AG09319 (cell line): ENCODE results near the gene MDFI.

Experiments
- DNase-seq: peaks from one replicate; pipeline ENCODE4 v3.0.0-alpha.2; 2010; ENCODE audit warnings: low read depth; ENCODE audit errors: extremely low read depth
- TF ChIP-seq, protein P1 (sequence below): IDR thresholded peaks from 2 replicates; pipeline ENCODE4 v1.5.1; 2011; ENCODE audit warnings: low read depth, mild to moderate bottlenecking, inconsistent platforms, low read length, moderate library complexity

The MDFI gene

DNA sequence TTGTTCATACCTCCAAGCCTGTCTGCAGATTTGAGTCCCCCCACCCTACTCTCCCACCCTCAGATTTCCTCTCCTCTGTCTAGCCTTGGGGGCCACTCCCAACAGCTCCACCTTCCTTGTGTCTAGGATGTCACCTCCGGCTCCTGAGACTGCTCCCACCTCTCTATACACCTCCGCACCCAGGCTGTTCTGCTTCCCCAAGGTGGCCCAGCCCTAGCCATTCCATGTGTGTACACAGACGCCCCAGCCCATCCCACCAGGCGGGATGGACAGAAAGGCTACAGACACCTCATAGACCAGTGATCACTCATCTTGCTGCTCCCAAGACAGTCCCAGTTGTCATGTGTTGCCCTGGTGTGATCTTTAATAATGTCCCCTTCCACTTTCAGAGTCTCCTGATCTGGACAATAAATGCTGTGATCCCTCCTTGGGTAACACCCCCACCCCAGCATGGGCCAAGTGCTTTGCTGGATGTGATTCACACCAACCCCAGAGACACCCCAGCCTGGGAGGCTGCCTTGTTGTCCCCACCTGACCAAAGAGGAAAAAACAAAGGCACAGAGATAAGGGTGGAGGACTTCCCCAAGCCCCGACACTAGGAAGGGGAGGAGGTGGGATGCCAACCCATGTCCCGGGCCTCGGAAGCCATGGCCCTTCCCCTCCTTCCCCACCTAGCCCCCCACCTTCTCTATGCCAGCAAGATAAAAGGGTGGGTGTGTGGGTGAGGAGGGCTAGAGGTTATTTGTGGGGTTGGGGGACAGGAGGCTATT is 36.1 kb downstream of the MDFI start:
- TF ChIP-seq, protein P1, sequence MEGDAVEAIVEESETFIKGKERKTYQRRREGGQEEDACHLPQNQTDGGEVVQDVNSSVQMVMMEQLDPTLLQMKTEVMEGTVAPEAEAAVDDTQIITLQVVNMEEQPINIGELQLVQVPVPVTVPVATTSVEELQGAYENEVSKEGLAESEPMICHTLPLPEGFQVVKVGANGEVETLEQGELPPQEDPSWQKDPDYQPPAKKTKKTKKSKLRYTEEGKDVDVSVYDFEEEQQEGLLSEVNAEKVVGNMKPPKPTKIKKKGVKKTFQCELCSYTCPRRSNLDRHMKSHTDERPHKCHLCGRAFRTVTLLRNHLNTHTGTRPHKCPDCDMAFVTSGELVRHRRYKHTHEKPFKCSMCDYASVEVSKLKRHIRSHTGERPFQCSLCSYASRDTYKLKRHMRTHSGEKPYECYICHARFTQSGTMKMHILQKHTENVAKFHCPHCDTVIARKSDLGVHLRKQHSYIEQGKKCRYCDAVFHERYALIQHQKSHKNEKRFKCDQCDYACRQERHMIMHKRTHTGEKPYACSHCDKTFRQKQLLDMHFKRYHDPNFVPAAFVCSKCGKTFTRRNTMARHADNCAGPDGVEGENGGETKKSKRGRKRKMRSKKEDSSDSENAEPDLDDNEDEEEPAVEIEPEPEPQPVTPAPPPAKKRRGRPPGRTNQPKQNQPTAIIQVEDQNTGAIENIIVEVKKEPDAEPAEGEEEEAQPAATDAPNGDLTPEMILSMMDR: no peak
- no peak for DNase-seq

DNA sequence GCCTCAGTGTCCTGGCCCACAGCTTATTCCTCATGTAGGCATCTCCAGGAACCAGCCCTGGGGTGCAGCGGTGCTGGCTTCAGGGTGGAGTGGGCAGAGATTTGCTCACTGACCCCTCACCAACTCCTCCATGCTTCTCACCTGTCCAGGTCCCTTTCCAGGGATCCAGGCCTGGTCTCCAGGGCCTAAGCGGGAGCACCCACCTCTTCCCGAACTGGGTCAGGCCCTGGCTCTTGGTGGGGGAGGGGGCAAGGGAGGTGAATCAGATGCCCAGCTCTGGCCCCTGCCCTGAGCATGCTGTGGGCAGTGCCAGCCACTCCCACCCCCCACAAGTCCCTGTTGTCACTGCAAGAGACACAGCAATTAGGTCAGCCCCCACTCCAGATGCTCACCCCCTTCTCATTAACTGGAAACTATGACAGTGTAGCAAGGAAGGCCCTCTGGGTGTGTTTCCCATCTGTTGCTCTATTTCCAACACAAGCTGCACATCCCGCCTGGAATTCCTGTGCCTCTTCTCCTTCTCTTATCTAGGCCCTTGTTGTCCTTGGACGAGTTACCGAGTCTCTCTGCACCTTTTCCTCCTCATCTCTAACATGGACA is 37.0 kb downstream of the MDFI start:
- no peak for DNase-seq
- TF ChIP-seq, protein P1: no peak

DNA sequence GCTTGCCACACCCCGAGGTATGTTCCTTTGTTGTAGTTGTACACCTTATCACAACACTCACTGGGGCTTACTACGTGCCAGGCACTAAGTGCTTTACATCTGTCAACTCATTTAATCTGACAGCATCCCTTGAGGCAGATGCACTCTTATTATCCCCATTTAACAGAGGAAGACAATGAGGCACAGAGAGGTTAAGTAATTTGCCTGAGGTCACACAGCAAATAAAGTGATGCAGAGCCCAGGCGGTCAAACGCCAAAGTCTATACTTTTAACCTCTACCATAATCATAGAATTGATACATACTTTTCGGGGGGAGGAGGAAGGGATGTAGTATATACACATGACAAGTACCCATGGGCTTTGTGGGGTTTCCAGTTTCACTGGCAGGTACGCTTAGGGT is 37.7 kb downstream of the MDFI start:
- DNase-seq: no peak
- TF ChIP-seq, protein P1: no peak

DNA sequence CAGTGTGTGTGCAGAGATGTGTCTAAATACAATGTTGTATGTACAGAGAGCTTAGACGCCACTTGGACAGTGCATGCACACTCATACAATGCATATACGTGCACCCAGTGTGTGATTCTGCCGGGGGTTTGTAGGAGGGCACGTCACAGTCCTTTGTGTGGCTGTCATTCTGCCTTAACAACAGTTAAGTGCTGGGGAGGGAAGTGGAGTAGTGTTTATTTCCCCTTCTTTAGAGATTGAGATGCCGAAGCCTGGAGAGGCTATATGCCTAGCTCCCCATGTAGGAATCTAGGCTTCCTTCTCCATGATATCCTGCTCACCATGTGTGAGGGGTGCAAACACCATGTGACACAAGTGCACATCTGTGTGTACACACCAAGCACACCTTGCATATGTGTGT is 38.2 kb downstream of the MDFI start:
- TF ChIP-seq, protein P1: no peak
- DNase-seq: no peak

DNA sequence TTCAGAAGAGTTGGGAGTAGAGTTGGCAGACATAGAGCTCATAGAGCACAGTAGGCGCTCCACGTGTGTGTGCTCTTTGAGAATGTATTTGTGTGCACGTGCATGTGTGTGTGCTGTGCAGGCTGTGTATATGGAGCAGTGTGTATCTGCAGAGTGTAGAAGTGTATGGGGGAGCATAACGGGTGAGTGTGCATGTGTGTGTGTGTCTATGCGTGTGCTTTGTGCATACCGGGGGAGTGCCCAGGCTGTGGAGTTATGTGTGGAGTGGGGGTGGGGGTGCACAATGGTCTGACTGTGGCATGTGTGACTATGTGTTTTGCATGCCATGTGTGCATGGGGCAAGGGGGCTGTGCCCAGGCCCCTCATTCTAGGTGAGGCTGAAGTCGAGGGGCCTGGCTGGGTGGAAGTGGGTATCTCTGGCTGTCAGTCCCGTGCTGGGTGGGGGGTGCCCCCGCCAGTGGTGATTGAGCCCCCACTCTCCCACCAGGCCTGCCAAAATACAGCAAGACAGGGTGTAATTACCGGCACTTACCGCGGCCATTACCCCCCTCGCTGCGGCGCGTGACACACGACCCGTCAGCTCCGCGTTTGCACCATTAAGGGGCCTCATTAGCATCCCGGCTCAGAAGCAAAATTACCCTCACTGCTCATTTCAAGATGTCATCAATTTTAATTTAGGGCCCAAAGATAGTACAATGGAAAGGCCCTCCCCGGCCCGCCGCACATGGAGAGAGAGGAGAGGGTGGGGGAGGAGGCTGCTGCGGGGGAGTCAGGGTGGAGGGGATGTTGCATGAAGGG is 39.1 kb downstream of the MDFI start:
- TF ChIP-seq, protein P1: no peak
- DNase-seq: no peak

DNA sequence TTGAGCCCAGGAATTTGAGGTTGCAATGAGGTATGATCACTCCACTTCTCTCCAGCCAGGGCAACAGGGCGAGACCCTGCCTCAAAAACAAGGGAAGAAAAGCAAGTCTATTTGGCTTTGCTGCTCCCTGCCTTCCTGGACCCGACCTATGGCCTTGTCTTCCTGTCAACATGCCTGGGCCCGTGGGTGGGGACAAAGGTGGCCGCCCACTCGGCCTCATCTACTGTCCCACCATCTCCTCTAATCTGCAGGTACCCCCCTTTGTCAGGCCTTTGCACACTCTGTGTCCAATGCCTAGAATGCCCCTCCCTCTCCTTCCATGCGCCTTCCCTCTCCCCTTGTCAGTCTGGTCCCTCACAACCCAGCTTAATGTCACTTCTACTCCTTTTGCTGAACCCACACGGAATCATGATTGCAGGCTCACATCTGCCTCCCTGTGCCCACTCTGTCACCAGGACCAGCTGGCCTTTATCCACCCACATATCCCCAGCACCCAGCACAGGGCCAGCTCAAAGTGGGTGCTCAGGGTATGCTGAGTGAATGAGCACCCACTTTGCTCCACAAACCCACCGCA is 40.3 kb downstream of the MDFI start:
- no peak for DNase-seq
- TF ChIP-seq, protein P1: no peak
